Measurements from ENCODE around the gene GSTM4.
"Not testable (repeated sequence)": the region's sequence is repeated elsewhere in the genome, so short reads cannot be mapped to it uniquely, and the experiment has no call there.

DNA sequence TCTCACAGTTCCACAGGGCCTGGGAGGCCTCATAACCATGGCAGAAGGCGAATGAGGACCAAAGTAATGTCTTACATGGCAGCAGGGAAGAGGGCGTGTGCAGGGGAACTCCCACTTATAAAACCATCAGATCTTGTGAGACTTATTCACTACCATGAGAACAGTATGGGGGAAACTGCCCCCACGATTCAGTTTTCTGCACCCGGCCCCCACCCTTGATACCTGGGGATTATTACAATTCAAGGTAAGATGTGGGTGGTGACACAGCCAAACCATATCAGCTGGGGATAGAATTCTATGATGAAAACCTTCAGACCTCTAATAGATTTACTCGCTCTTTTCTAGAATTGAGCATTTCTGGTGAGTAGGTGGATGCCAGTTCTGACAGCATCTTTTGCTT is 38.5 kb downstream of the GSTM4 start:
- TF ChIP-seq, protein P1, sequence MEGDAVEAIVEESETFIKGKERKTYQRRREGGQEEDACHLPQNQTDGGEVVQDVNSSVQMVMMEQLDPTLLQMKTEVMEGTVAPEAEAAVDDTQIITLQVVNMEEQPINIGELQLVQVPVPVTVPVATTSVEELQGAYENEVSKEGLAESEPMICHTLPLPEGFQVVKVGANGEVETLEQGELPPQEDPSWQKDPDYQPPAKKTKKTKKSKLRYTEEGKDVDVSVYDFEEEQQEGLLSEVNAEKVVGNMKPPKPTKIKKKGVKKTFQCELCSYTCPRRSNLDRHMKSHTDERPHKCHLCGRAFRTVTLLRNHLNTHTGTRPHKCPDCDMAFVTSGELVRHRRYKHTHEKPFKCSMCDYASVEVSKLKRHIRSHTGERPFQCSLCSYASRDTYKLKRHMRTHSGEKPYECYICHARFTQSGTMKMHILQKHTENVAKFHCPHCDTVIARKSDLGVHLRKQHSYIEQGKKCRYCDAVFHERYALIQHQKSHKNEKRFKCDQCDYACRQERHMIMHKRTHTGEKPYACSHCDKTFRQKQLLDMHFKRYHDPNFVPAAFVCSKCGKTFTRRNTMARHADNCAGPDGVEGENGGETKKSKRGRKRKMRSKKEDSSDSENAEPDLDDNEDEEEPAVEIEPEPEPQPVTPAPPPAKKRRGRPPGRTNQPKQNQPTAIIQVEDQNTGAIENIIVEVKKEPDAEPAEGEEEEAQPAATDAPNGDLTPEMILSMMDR (conservative IDR thresholded peaks at IDR 0.05; ENCODE audit: low read length), result not testable (repeated sequence)
- not testable (repeated sequence) for TF ChIP-seq EZH2phosphoT487 (IDR thresholded peaks at IDR 0.05; ENCODE audit: borderline replicate concordance)

All from Loucy (cell line).